B cell (primary cell): Measurements from ENCODE around the gene AP4M1. TPM values are rescaled to one million over a fixed set of nuclear protein-coding genes. Genes with fewer than 3 reads are reported as not detected.
A peak's percentile ranks its signal among the peaks of the same experiment; 100 is the strongest.

Source experiments
- ATAC-seq: fragments of 200-7000 bp; cut with Tn5 transposase; one replicate; pipeline ENCODE4 v1.10.0; 2021; ENCODE audit warnings: low read depth, mild to moderate bottlenecking, moderate number of reproducible peaks, moderate library complexity
- CTCF ChIA-PET: fragments of 350-600 bp; sonication (Branson Sonifier 250); formaldehyde crosslinking; loops from one replicate; lab custom pipeline; 2021; ENCODE audit warnings: antibody characterized with exemption, inconsistent platforms; lab: Charles Lee
- POLR2A ChIA-PET: fragments of 350-600 bp; sonication (Branson Sonifier 250); formaldehyde crosslinking; loops from one replicate; lab custom pipeline; 2021; ENCODE audit warnings: antibody characterized with exemption; lab: Charles Lee
- DNase-seq: peaks from one replicate; pipeline ENCODE4 v3.0.0; 2013
- H2AFZ ChIP-seq: 2 replicates; pipeline ENCODE4 v1.6.1; 2012; ENCODE audit warnings: mild to moderate bottlenecking, low read depth, low read length; ENCODE audit not compliant: insufficient read depth, poor library complexity, severe bottlenecking
- H3K27ac ChIP-seq, 2 donors: 1 replicate in 1 of 2; 2 replicates in 1 of 2; pipeline ENCODE4 v1.5.1; 2012 to 2013; ENCODE audit warnings: low read length in 2 of 2, mild to moderate bottlenecking in 2 of 2, moderate library complexity in 1 of 2
- H3K27me3 ChIP-seq, 4 experiments: fragments of 200-600 bp in 1 of 4; sonication (generic) in 1 of 4; replicated peaks in 1 of 4; 1 replicate in 2 of 4; 2 replicates in 2 of 4; pipeline versions ENCODE4 v1.6.1 to v1.7.0; 2013 to 2016; ENCODE audit warnings: low read length in 3 of 4, mild to moderate bottlenecking in 2 of 4, mixed read lengths in 1 of 4, moderate library complexity in 1 of 4; ENCODE audit not compliant: insufficient read depth in 4 of 4, control insufficient read depth in 3 of 4; ENCODE audit errors: control extremely low read depth in 1 of 4
- H3K36me3 ChIP-seq, 2 experiments: replicated peaks in 1 of 2; 1 replicate in 1 of 2; 2 replicates in 1 of 2; pipeline versions ENCODE4 v1.6.1 to v1.7.1; 2013; ENCODE audit warnings: low read length in 1 of 2; ENCODE audit not compliant: insufficient read depth in 2 of 2, control insufficient read depth in 1 of 2; ENCODE audit errors: control extremely low read depth in 1 of 2, extremely low read depth in 1 of 2
- H3K4me1 ChIP-seq, 2 donors: fragments of 200-600 bp in 1 of 2; sonication (generic) in 1 of 2; 1 replicate in 1 of 2; 2 replicates in 1 of 2; pipeline versions ENCODE4 v1.5.1 to v1.6.1; 2013 to 2017; ENCODE audit warnings: low read length in 2 of 2; ENCODE audit not compliant: control insufficient read depth in 2 of 2, insufficient read depth in 2 of 2
- H3K4me2 ChIP-seq: replicated peaks from 2 replicates; pipeline ENCODE3; 2012; ENCODE audit warnings: mild to moderate bottlenecking, low read depth, low read length; ENCODE audit not compliant: poor library complexity, severe bottlenecking
- H3K4me3 ChIP-seq, 5 experiments: fragments of 200-600 bp in 1 of 5; sonication (generic) in 1 of 5; 1 replicate in 3 of 5; 2 replicates in 2 of 5; pipeline versions ENCODE4 v1.5.1 to v1.7.0; 2011 to 2016; ENCODE audit warnings: low read length in 4 of 5, mild to moderate bottlenecking in 4 of 5, low read depth in 2 of 5, control low read depth in 1 of 5, moderate library complexity in 1 of 5; ENCODE audit not compliant: insufficient read depth in 1 of 5; ENCODE audit errors: control extremely low read depth in 1 of 5, extremely low read depth in 1 of 5
- H3K79me2 ChIP-seq: fragments of 200-600 bp; sonication (generic); one replicate; pipeline ENCODE4 v1.6.0; 2016; ENCODE audit warnings: low read length; ENCODE audit not compliant: control insufficient read depth, insufficient read depth
- H3K9ac ChIP-seq: fragments of 200-600 bp; sonication (generic); 2 replicates; pipeline ENCODE4 v1.6.1; 2017; ENCODE audit warnings: mild to moderate bottlenecking, low read length, moderate library complexity
- H3K9me3 ChIP-seq, 3 donors: one replicate each; pipeline versions ENCODE4 v1.6.1 to v1.7.1; 2013; ENCODE audit warnings: low read length in 2 of 3; ENCODE audit not compliant: control insufficient read depth in 2 of 3, insufficient read depth in 1 of 3; ENCODE audit errors: control extremely low read depth in 1 of 3
- H4K20me1 ChIP-seq: 2 replicates; pipeline ENCODE4 v1.6.0; 2012; ENCODE audit warnings: mild to moderate bottlenecking, low read length; ENCODE audit not compliant: insufficient read depth, control insufficient read depth, poor library complexity, severe bottlenecking
- H3K27ac Mint-ChIP-seq: one replicate; pipeline ENCODE4 v1.8.0; 2021; ENCODE audit warnings: mixed read lengths
- H3K27me3 Mint-ChIP-seq: one replicate; pipeline ENCODE4 v1.8.0; 2021; ENCODE audit warnings: mixed read lengths
- H3K4me1 Mint-ChIP-seq: one replicate; pipeline ENCODE4 v1.8.0; 2021; ENCODE audit warnings: mixed read lengths
- H3K4me3 Mint-ChIP-seq: one replicate; pipeline ENCODE4 v1.8.0; 2021; ENCODE audit warnings: mixed read lengths
- H3K9me3 Mint-ChIP-seq: one replicate; pipeline ENCODE4 v1.8.0; 2022; ENCODE audit warnings: mixed read lengths; ENCODE audit not compliant: insufficient read depth
- CTCF ChIP-seq: fragments of 200-600 bp; IDR thresholded peaks from one replicate; pipeline ENCODE4 v1.8.0; 2022; ENCODE audit warnings: antibody characterized with exemption, mild to moderate bottlenecking
- EZH2 ChIP-seq: IDR thresholded peaks from 2 replicates; pipeline ENCODE4 v1.6.1; 2012; ENCODE audit warnings: borderline replicate concordance, low read depth, mild to moderate bottlenecking, moderate library complexity, low read length; ENCODE audit not compliant: insufficient read depth, poor library complexity, severe bottlenecking
- WGBS: methylation state at CpG from one replicate; pipeline ENCODE4 v1.1.5; 2013; ENCODE audit warnings: missing lambda C conversion rate; ENCODE audit not compliant: insufficient coverage; 5-methylcytosine and 5-hydroxymethylcytosine counted together
- intact Hi-C: fragments of 100-400 bp; cut with micrococcal nuclease; formaldehyde crosslinking; loops from one replicate; pipeline ENCODE4 v1.10.0; 2022
- polyA plus RNA-seq: library from polyadenylated mRNA; depleted of rRNA; stranded (reverse); fragments of >200 nt; gene quantifications from 2 replicates; pipeline ENCODE4 v1.2.3, GENCODE V29; 2012
- total RNA-seq, 2 donors: library from RNA; stranded (reverse); fragments of 120-200 nt in 1 of 2; gene quantifications; 1 replicate in 1 of 2; 2 replicates in 1 of 2; pipeline versions ENCODE4 v1.2.3 to v1.2.4, GENCODE V29; 2013 to 2022

The AP4M1 gene
- total and polyA plus RNA-seq, 2 donors (not counting 1 experiment from before 2014, with no cell fraction given): 9.0 to 17.6 TPM

- H3K36me3 ChIP-seq: peaks cover 2 to 89% of the 10 kb centered on the region in 2 experiments
- H3K27ac ChIP-seq: no peak overlapping the region
- H3K4me3 Mint-ChIP-seq: no peak overlapping the region
- H2AFZ ChIP-seq: no peak overlapping the region
- peaks cover 35% of the 10 kb centered on the region for H3K79me2 ChIP-seq
- peaks cover 29% of the 10 kb centered on the region for H3K4me1 Mint-ChIP-seq
- H3K4me3 ChIP-seq: no peak overlapping the region
- H3K27ac Mint-ChIP-seq: no peak overlapping the region
- ChIA-PET POLR2A (interaction anchor here (0.5 kb wide), 1 partner anchor 990 kb away, joined by 8 read pairs; the partner anchor contains the start of gene TRIM56), CTCF (no interaction called here)
- peaks cover 49% of the 10 kb centered on the region for H4K20me1 ChIP-seq
- H3K9me3 Mint-ChIP-seq: no peaks in the 10 kb centered on the region
- 100% methylated on average over 3 of the region's 9 CpGs for WGBS
- no peaks in the 10 kb centered on the region for H3K27me3 Mint-ChIP-seq
- no peak overlapping the region for H3K9ac ChIP-seq
- ATAC-seq (no peak), DNase-seq (no peak)
- H3K27me3 ChIP-seq: no peaks in the 10 kb centered on the region
- intact Hi-C loops: no loop called here
- peaks cover 10 to 15% of the 10 kb centered on the region in 2 donors for H3K4me1 ChIP-seq
- no peaks in the 10 kb centered on the region for H3K9me3 ChIP-seq
- H3K4me2 ChIP-seq: no peak overlapping the region
- TF ChIP-seq EZH2: no peak
- TF ChIP-seq CTCF: no peak
Observed at GRCh38 chr7:100095289-100095688, 6.2 kb upstream of the AP4M1 start.

GRCh38 chr7:100095704-100096103 lies 5.7 kb upstream of the AP4M1 start:
- Histone ChIP-seq H3K27me3 (no peaks in the 10 kb centered on the region), H3K79me2 (peaks cover 36% of the 10 kb centered on the region), H2AFZ (no peak overlapping the region), H3K4me2 (no peak overlapping the region), H4K20me1 (peaks cover 49% of the 10 kb centered on the region), H3K36me3 (peaks cover 2 to 86% of the 10 kb centered on the region in 2 experiments), H3K4me1 (peaks cover 10 to 15% of the 10 kb centered on the region in 2 donors), H3K9me3 (no peaks in the 10 kb centered on the region), H3K9ac (no peak overlapping the region), H3K4me3 (no peak overlapping the region), H3K27ac (no peak overlapping the region)
- Mint-ChIP-seq H3K4me1 (peaks cover 29% of the 10 kb centered on the region), H3K9me3 (no peaks in the 10 kb centered on the region), H3K27ac (peak overlapping the region; percentile 10), H3K4me3 (no peak overlapping the region), H3K27me3 (no peaks in the 10 kb centered on the region)
- CTCF ChIA-PET: no interaction called here
- TF ChIP-seq EZH2 (no peak), CTCF (no peak)
- intact Hi-C loops: no loop called here
- ATAC-seq: no peak
- no peak for DNase-seq
- POLR2A ChIA-PET: interaction anchor here (0.6 kb wide), 1 partner anchor 1216 kb away, joined by 7 read pairs; no protein-coding TSS in a partner anchor
- 98% methylated on average over 15 of the region's 17 CpGs for WGBS
